HepG2 (cell line): ENCODE data around the gene MLH1.

ENCODE experiments used
- BHLHE40 ChIP-seq: IDR thresholded peaks from 2 replicates; pipeline ENCODE4 v1.6.1; 2011; ENCODE audit warnings: low read length, improper control_type of control experiment
- CTCF ChIP-seq: sonication (generic); formaldehyde crosslinking; IDR thresholded peaks from 2 replicates; pipeline ENCODE4 v1.5.0; 2020; ENCODE audit warnings: mild to moderate bottlenecking, missing genetic modification reagents, moderate library complexity
- E2F1 ChIP-seq: sonication (generic); formaldehyde crosslinking; IDR thresholded peaks from 2 replicates; pipeline ENCODE4 v1.5.0; 2020; ENCODE audit warnings: missing genetic modification reagents
- EP300 ChIP-seq, 3 experiments: sonication (generic) in 1 of 3; formaldehyde crosslinking in 1 of 3; IDR thresholded peaks; 2 replicates each; pipeline versions ENCODE4 v1.5.1 to v1.6.1; 2011 to 2020; ENCODE audit warnings: low read depth in 2 of 3, low read length in 2 of 3, borderline replicate concordance in 1 of 3, improper control_type of control experiment in 1 of 3, mild to moderate bottlenecking in 1 of 3, missing genetic modification reagents in 1 of 3, moderate library complexity in 1 of 3
- FOXA1 ChIP-seq, 2 experiments: fragments of 450-650 bp in 1 of 2; sonication (generic) in 1 of 2; formaldehyde crosslinking in 1 of 2; IDR thresholded peaks; 2 replicates each; pipeline versions ENCODE4 v1.4.0 to v1.6.1; 2016 to 2020; ENCODE audit warnings: missing genetic modification reagents in 1 of 2
- GLI4 ChIP-seq: sonication (generic); formaldehyde crosslinking; IDR thresholded peaks from 2 replicates; pipeline ENCODE4 v1.5.1; 2020; ENCODE audit warnings: missing genetic modification reagents, mild to moderate bottlenecking, moderate library complexity, borderline replicate concordance
- KDM3A ChIP-seq: IDR thresholded peaks from 2 replicates; pipeline ENCODE4 v1.6.1; 2018; ENCODE audit warnings: low read depth, missing compliant biosample characterization
- MYC ChIP-seq: sonication (generic); formaldehyde crosslinking; IDR thresholded peaks from 2 replicates; pipeline ENCODE4 v1.9.0; 2021; ENCODE audit warnings: missing genetic modification reagents, borderline replicate concordance
- ZNF253 ChIP-seq: sonication (generic); formaldehyde crosslinking; IDR thresholded peaks from 2 replicates; pipeline ENCODE4 v1.8.0; 2022; ENCODE audit warnings: mild to moderate bottlenecking, missing genetic modification reagents, borderline replicate concordance
- TF ChIP-seq, protein P1 (sequence below): sonication (generic); formaldehyde crosslinking; IDR thresholded peaks from 2 replicates; pipeline ENCODE4 v1.4.0; 2020; ENCODE audit warnings: mild to moderate bottlenecking, missing genetic modification reagents

GRCh38 chr3:37024092-37024491, 30.8 kb downstream of the MLH1 start:
- TF ChIP-seq ZNF253 (CRISPR knock-in tag) (no peak), MYC (no peak), KDM3A (no peak), EP300 (IDR thresholded peaks at IDR 0.05; ENCODE audit: low read depth in 2 of 2, low read length in 2 of 2) (no peak), EP300 (CRISPR knock-in tag; IDR thresholded peaks at IDR 0.05; ENCODE audit: borderline replicate concordance) (no peak), CTCF (peak; percentile 19; the same call in 1 of the 2 replicates), BHLHE40 (no peak), GLI4 (CRISPR knock-in tag) (no peak), FOXA1 (IDR thresholded peaks at IDR 0.05) (no peak), FOXA1 (CRISPR knock-in tag; IDR thresholded peaks at IDR 0.05) (no peak), E2F1 (CRISPR knock-in tag) (no peak)
- TF ChIP-seq, protein P1, sequence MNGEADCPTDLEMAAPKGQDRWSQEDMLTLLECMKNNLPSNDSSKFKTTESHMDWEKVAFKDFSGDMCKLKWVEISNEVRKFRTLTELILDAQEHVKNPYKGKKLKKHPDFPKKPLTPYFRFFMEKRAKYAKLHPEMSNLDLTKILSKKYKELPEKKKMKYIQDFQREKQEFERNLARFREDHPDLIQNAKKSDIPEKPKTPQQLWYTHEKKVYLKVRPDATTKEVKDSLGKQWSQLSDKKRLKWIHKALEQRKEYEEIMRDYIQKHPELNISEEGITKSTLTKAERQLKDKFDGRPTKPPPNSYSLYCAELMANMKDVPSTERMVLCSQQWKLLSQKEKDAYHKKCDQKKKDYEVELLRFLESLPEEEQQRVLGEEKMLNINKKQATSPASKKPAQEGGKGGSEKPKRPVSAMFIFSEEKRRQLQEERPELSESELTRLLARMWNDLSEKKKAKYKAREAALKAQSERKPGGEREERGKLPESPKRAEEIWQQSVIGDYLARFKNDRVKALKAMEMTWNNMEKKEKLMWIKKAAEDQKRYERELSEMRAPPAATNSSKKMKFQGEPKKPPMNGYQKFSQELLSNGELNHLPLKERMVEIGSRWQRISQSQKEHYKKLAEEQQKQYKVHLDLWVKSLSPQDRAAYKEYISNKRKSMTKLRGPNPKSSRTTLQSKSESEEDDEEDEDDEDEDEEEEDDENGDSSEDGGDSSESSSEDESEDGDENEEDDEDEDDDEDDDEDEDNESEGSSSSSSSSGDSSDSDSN, result no peak
